ENCODE data around the gene SNCB. TPM values are rescaled to one million over a fixed set of nuclear protein-coding genes. Genes with fewer than 3 reads are reported as not detected.

The SNCB gene
- total RNA-seq, 6 experiments from 2014 or later, result not detected

GRCh38 chr5:176628406-176629228, 1.7 kb downstream of the SNCB start:
- no peaks in the 10 kb centered on the region for H3K36me3 ChIP-seq
- 53% methylated on average over 9 of the region's 13 CpGs for WGBS (ENCODE audit: insufficient coverage, low coverage, low lambda C conversion rate, missing lambda C conversion rate)
- peaks cover 0 to 11% (median 0%) of the 10 kb centered on the region in 4 donors for H3K4me1 ChIP-seq
- no peak overlapping the region for H3K4me3 ChIP-seq
- no peaks in the 10 kb centered on the region for H3K9me3 ChIP-seq
- no peak overlapping the region for H3K27ac ChIP-seq
- no peak for DNase-seq
- intact Hi-C loops (cut with DNase I), result no loop called here
- H3K27me3 ChIP-seq, result peaks cover 4 to 5% of the 10 kb centered on the region in 2 donors
- ATAC-seq, result no peak
- TF ChIP-seq POLR2A (IDR thresholded peaks at IDR 0.05), result no peak
- TF ChIP-seq, protein P1, sequence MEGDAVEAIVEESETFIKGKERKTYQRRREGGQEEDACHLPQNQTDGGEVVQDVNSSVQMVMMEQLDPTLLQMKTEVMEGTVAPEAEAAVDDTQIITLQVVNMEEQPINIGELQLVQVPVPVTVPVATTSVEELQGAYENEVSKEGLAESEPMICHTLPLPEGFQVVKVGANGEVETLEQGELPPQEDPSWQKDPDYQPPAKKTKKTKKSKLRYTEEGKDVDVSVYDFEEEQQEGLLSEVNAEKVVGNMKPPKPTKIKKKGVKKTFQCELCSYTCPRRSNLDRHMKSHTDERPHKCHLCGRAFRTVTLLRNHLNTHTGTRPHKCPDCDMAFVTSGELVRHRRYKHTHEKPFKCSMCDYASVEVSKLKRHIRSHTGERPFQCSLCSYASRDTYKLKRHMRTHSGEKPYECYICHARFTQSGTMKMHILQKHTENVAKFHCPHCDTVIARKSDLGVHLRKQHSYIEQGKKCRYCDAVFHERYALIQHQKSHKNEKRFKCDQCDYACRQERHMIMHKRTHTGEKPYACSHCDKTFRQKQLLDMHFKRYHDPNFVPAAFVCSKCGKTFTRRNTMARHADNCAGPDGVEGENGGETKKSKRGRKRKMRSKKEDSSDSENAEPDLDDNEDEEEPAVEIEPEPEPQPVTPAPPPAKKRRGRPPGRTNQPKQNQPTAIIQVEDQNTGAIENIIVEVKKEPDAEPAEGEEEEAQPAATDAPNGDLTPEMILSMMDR (IDR thresholded peaks at IDR 0.05), result no peak

- Histone ChIP-seq H3K9me3 (no peaks in the 10 kb centered on the region), H3K36me3 (no peaks in the 10 kb centered on the region), H3K27me3 (peaks cover 4 to 5% of the 10 kb centered on the region in 2 donors), H3K4me1 (peaks cover 0 to 11% (median 0%) of the 10 kb centered on the region in 4 donors), H3K27ac (no peak overlapping the region), H3K4me3 (no peak overlapping the region)
- intact Hi-C loops (cut with DNase I), result no loop called here
- TF ChIP-seq, protein P1 (IDR thresholded peaks at IDR 0.05), result no peak
- no peak for TF ChIP-seq POLR2A (IDR thresholded peaks at IDR 0.05)
- 63% methylated on average over 4 of the region's 5 CpGs for WGBS (ENCODE audit: insufficient coverage, low coverage, low lambda C conversion rate, missing lambda C conversion rate)
- DNase-seq, result no peak
- ATAC-seq, result no peak
These were observed 2.8 kb downstream of the SNCB start for GRCh38 chr5:176627582-176627981.

- Histone ChIP-seq H3K27me3 (peaks cover 4 to 5% of the 10 kb centered on the region in 2 donors), H3K27ac (no peak overlapping the region), H3K4me3 (no peak overlapping the region), H3K4me1 (peaks cover 0 to 11% (median 0%) of the 10 kb centered on the region in 4 donors), H3K9me3 (no peaks in the 10 kb centered on the region), H3K36me3 (no peaks in the 10 kb centered on the region)
- 50% methylated on average over 5 of the region's 7 CpGs for WGBS (ENCODE audit: insufficient coverage, low coverage, low lambda C conversion rate, missing lambda C conversion rate)
- DNase-seq (no peak), ATAC-seq (no peak)
- TF ChIP-seq POLR2A (IDR thresholded peaks at IDR 0.05), result no peak
- TF ChIP-seq, protein P1 (IDR thresholded peaks at IDR 0.05), result no peak
- intact Hi-C loops (cut with DNase I), result no loop called here
These were observed 3.5 kb downstream of the SNCB start for GRCh38 chr5:176626876-176627236.

- ATAC-seq, result no peak
- no peak for DNase-seq
These were observed 4.1 kb downstream of the SNCB start for GRCh38 chr5:176625966-176626875.

More at GRCh38 chr5:176625966-176626875, 4.1 kb downstream of the SNCB start:
- no peak overlapping the region for H3K27ac ChIP-seq
- peaks cover 0 to 11% (median 0%) of the 10 kb centered on the region in 4 donors for H3K4me1 ChIP-seq
- TF ChIP-seq POLR2A (IDR thresholded peaks at IDR 0.05), result no peak
- TF ChIP-seq, protein P1 (IDR thresholded peaks at IDR 0.05), result no peak
- WGBS (ENCODE audit: insufficient coverage, low coverage, low lambda C conversion rate, missing lambda C conversion rate), result 41% methylated on average over 18 of the region's 25 CpGs
- H3K4me3 ChIP-seq, result no peak overlapping the region
- H3K27me3 ChIP-seq, result peaks cover 4 to 5% of the 10 kb centered on the region in 2 donors
- intact Hi-C loops (cut with DNase I), result no loop called here
- no peaks in the 10 kb centered on the region for H3K9me3 ChIP-seq
- no peaks in the 10 kb centered on the region for H3K36me3 ChIP-seq

Measured in right lobe of liver (tissue), 6 donors.